ENCODE data around the gene POMC. TPM values are rescaled to one million over a fixed set of nuclear protein-coding genes. Genes with fewer than 3 reads are reported as not detected.
A peak's percentile ranks its signal among the peaks of the same experiment; 100 is the strongest.

The POMC gene
- total RNA-seq, 1 experiment from 2014 or later: not detected

DNA sequence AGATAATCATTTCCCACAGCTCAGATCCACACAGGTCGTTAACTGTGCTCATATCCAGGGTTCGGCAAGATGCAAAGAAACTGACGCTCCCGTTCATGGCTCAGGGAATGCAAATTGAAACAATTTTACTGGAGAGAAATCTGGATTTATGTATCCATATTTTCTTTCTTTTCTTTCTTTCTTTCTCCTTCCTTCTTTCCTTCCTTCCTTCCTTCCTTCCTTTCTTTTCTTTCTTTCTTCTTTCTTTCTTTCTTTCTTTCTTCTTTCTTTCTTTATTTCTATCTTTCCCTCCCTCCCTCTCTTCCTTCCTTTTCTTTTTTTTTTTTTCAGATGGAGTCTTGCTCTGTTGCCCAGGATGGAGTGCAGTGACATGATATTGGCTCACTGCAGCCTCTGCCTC, 20.0 kb upstream of the POMC start:
- H3F3A ChIP-seq (ENCODE audit: insufficient read depth, low read depth): no peaks in the 10 kb centered on the region
- no peaks in the 10 kb centered on the region for H4K20me1 ChIP-seq (ENCODE audit: insufficient read depth)
- no peaks in the 10 kb centered on the region for H3K27me3 ChIP-seq (ENCODE audit: insufficient read depth, low read depth)
- H3K4me3 ChIP-seq: no peak overlapping the region
- H3K27ac ChIP-seq: no peak overlapping the region
- POLR2A ChIA-PET (ENCODE audit: unreplicated experiment): interaction anchor here (0.6 kb wide), 1 partner anchor 1264 kb away, joined by 4 read pairs; no protein-coding TSS in a partner anchor
- BruUV-seq (replicated peaks): no TSS peak
- CTCF ChIA-PET: no interaction called here
- H3K36me3 ChIP-seq (ENCODE audit: low read depth): no peaks in the 10 kb centered on the region
- H2AFZ ChIP-seq: no peak overlapping the region
- DNase-seq: no peak
- intact Hi-C loops (cut with micrococcal nuclease; ENCODE audit: unreplicated experiment): no loop called here
- H3K4me1 ChIP-seq (replicated peaks; ENCODE audit: insufficient read depth): peaks cover 9% of the 10 kb centered on the region; the same call in 1 of the 2 replicates
- H3K9me3 ChIP-seq (ENCODE audit: insufficient read depth, low read depth): no peaks in the 10 kb centered on the region
- no peaks in the 10 kb centered on the region for H3K9me2 ChIP-seq (ENCODE audit: insufficient read depth)
- no peak overlapping the region for H3K4me2 ChIP-seq
- TF ChIP-seq EZH2 (IDR thresholded peaks at IDR 0.05; ENCODE audit: low read depth): no peak
- TF ChIP-seq, protein P1, sequence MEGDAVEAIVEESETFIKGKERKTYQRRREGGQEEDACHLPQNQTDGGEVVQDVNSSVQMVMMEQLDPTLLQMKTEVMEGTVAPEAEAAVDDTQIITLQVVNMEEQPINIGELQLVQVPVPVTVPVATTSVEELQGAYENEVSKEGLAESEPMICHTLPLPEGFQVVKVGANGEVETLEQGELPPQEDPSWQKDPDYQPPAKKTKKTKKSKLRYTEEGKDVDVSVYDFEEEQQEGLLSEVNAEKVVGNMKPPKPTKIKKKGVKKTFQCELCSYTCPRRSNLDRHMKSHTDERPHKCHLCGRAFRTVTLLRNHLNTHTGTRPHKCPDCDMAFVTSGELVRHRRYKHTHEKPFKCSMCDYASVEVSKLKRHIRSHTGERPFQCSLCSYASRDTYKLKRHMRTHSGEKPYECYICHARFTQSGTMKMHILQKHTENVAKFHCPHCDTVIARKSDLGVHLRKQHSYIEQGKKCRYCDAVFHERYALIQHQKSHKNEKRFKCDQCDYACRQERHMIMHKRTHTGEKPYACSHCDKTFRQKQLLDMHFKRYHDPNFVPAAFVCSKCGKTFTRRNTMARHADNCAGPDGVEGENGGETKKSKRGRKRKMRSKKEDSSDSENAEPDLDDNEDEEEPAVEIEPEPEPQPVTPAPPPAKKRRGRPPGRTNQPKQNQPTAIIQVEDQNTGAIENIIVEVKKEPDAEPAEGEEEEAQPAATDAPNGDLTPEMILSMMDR (conservative IDR thresholded peaks at IDR 0.05): no peak
- no peaks in the 10 kb centered on the region for H3K79me2 ChIP-seq (ENCODE audit: low read depth)

DNA sequence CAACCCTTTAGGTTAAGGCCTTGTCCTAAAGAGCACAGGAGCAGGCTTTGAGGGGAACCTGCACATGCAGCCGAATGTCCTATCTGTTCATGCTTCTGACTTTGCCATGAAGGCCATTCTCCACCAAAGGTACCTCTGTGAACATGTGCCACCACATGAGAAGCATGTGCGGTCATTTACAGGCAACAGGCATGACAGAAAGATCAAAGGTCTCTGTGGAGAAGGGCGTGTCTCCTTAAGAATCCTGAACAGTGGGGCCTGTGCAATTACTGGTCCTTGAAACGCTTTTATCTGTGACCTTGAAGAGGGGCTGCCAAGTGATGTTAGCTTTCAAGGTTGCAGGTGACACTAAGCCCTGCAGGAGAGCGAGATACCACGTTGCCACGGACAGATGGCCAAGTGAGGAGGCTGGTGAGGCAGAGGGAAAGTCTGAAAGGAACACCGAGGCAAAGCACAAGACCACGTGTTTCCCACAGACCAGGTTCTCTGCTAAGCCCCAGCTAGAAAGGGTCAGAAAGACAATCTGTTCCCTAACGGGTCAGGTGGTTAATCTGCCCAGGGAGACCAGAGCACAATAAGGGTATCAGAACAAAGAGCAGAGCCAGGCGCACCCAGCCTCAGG, 19.5 kb upstream of the POMC start:
- Histone ChIP-seq H3F3A (ENCODE audit: insufficient read depth, low read depth) (no peaks in the 10 kb centered on the region), H3K36me3 (ENCODE audit: low read depth) (no peaks in the 10 kb centered on the region), H3K4me2 (no peak overlapping the region), H3K9me2 (ENCODE audit: insufficient read depth) (no peaks in the 10 kb centered on the region), H2AFZ (no peak overlapping the region), H3K4me1 (replicated peaks; ENCODE audit: insufficient read depth) (peaks cover 9% of the 10 kb centered on the region; the same call in 1 of the 2 replicates), H3K27me3 (ENCODE audit: insufficient read depth, low read depth) (no peaks in the 10 kb centered on the region), H3K4me3 (no peak overlapping the region), H4K20me1 (ENCODE audit: insufficient read depth) (no peaks in the 10 kb centered on the region), H3K27ac (no peak overlapping the region), H3K9me3 (ENCODE audit: insufficient read depth, low read depth) (0 out of 2 replicates have a peak, but pooled peaks cover 3% of the 10 kb centered on the region), H3K79me2 (ENCODE audit: low read depth) (no peaks in the 10 kb centered on the region)
- ChIA-PET POLR2A (ENCODE audit: unreplicated experiment) (no interaction called here), CTCF (no interaction called here)
- intact Hi-C loops (cut with micrococcal nuclease; ENCODE audit: unreplicated experiment): no loop called here
- no peak for TF ChIP-seq EZH2 (IDR thresholded peaks at IDR 0.05; ENCODE audit: low read depth)
- TF ChIP-seq, protein P1 (conservative IDR thresholded peaks at IDR 0.05): no peak
- DNase-seq: no peak
- no TSS peak for BruUV-seq (replicated peaks)

DNA sequence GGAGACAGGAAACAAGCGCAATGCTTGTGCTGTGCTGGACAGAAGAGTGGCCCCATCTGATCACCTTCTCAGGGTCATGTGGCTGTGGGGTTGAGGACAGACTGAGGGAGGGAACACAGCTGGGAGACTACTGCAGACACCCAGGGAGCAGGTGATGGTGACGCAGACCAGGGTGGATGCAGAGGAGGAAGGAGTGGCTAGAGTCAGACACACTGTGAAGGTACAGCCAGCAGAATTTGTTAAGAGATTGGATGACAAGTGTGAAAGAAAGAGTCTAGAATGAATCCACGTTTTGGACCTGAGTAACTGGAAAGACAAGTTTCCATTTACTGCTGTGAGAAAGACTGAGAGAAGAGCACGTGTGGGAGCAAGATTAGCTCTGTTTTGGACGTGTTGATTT, 15.9 kb upstream of the POMC start:
- Histone ChIP-seq H3F3A (ENCODE audit: insufficient read depth, low read depth) (no peaks in the 10 kb centered on the region), H3K36me3 (ENCODE audit: low read depth) (no peaks in the 10 kb centered on the region), H2AFZ (no peak overlapping the region), H3K4me1 (replicated peaks; ENCODE audit: insufficient read depth) (peaks cover 9% of the 10 kb centered on the region; the same call in 1 of the 2 replicates), H4K20me1 (ENCODE audit: insufficient read depth) (no peaks in the 10 kb centered on the region), H3K27ac (no peak overlapping the region), H3K4me3 (no peak overlapping the region), H3K9me3 (ENCODE audit: insufficient read depth, low read depth) (0 out of 2 replicates have a peak, but pooled peaks cover 3% of the 10 kb centered on the region), H3K4me2 (peak overlapping the region; percentile 40; the same call in 1 of the 2 replicates), H3K9me2 (ENCODE audit: insufficient read depth) (no peaks in the 10 kb centered on the region), H3K79me2 (ENCODE audit: low read depth) (no peaks in the 10 kb centered on the region), H3K27me3 (ENCODE audit: insufficient read depth, low read depth) (peaks cover 16% of the 10 kb centered on the region)
- ChIA-PET CTCF (no interaction called here), POLR2A (ENCODE audit: unreplicated experiment) (interaction anchor here (0.6 kb wide), 1 partner anchor 293 kb away, joined by 3 read pairs; no protein-coding TSS in a partner anchor)
- intact Hi-C loops (cut with micrococcal nuclease; ENCODE audit: unreplicated experiment): no loop called here
- TF ChIP-seq EZH2 (IDR thresholded peaks at IDR 0.05; ENCODE audit: low read depth): no peak
- TF ChIP-seq, protein P1 (conservative IDR thresholded peaks at IDR 0.05): no peak
- peak; percentile 25 to 61 for DNase-seq
- no TSS peak for BruUV-seq (replicated peaks)

All from PC-9 (cell line).